Activated CD8-positive, alpha-beta memory T cell treated with anti-CD3 and anti-CD28 coated beads for 4 hours (primary cell): ENCODE data around the gene GORASP2.
A peak's percentile ranks its signal among the peaks of the same experiment; 100 is the strongest.
"Not testable (repeated sequence)": the region's sequence is repeated elsewhere in the genome, so short reads cannot be mapped to it uniquely, and the experiment has no call there.

Experiments used
- DNase-seq, 2 donors: peaks; one replicate each; pipeline ENCODE4 v3.0.0-alpha.2; 2020; ENCODE audit warnings: low read depth in 2 of 2

The GORASP2 gene

GRCh38 chr2:170928824-170929685 is at the start of gene GORASP2:
Gene GORASP2, plus strand, starts transcription at chr2:170929253. Its CDS starts 88 bp downstream, at chr2:170929341.
- DNase-seq: peak; percentile 95 to 97

- no peak for DNase-seq
Measured at GRCh38 chr2:170881840-170882239, 47.2 kb upstream of the GORASP2 start.

- DNase-seq: no peak
Measured at GRCh38 chr2:170882758-170883157, 46.3 kb upstream of the GORASP2 start.

GRCh38 chr2:170883683-170884082 is 45.4 kb upstream of the GORASP2 start:
- no peak for DNase-seq

- no peak for DNase-seq
Measured at GRCh38 chr2:170885130-170885791, 43.8 kb upstream of the GORASP2 start.

- DNase-seq: no peak
Measured at GRCh38 chr2:170886386-170886785, 42.7 kb upstream of the GORASP2 start.

- DNase-seq: no peak
Measured at GRCh38 chr2:170887496-170887895, 41.6 kb upstream of the GORASP2 start.

- DNase-seq: no peak
Measured at GRCh38 chr2:170887896-170888295, 41.2 kb upstream of the GORASP2 start.

- no peak for DNase-seq
Measured at GRCh38 chr2:170891893-170892292, 37.2 kb upstream of the GORASP2 start.

GRCh38 chr2:170892391-170892951 is 36.6 kb upstream of the GORASP2 start:
- DNase-seq: no peak

- no peak for DNase-seq
Measured at GRCh38 chr2:170895023-170895757, 33.9 kb upstream of the GORASP2 start.

GRCh38 chr2:170896622-170897021 is 32.4 kb upstream of the GORASP2 start:
- no peak for DNase-seq

GRCh38 chr2:170897108-170897507 is 31.9 kb upstream of the GORASP2 start:
- DNase-seq: no peak

- no peak for DNase-seq
Measured at GRCh38 chr2:170905864-170906263, 23.2 kb upstream of the GORASP2 start.

GRCh38 chr2:170911314-170911889 is 17.7 kb upstream of the GORASP2 start:
- DNase-seq: no peak

GRCh38 chr2:170914994-170915666 is 13.9 kb upstream of the GORASP2 start:
- not testable (repeated sequence) for DNase-seq

GRCh38 chr2:170917219-170917913 is 11.7 kb upstream of the GORASP2 start:
- DNase-seq: no peak

GRCh38 chr2:170917957-170918356 is 11.1 kb upstream of the GORASP2 start:
- DNase-seq: no peak

GRCh38 chr2:170921873-170922272 is 7.2 kb upstream of the GORASP2 start:
- DNase-seq: not testable (repeated sequence)
